Keratinocyte (primary cell): ENCODE measurements around the gene FBXO17.

ENCODE experiments used
- CTCF ChIP-seq, 3 experiments: IDR thresholded peaks in 1 of 3; conservative IDR thresholded peaks in 1 of 3; optimal IDR thresholded peaks in 1 of 3; 2 replicates in 2 of 3; 3 replicates in 1 of 3; pipeline versions ENCODE3 to v1.5.1; 2011; ENCODE audit warnings: low read length in 3 of 3, mild to moderate bottlenecking in 3 of 3, moderate library complexity in 2 of 3, control low read depth in 1 of 3, inconsistent platforms in 1 of 3; ENCODE audit not compliant: insufficient read depth in 2 of 3; ENCODE audit errors: extremely low read depth in 1 of 3
- EZH2 ChIP-seq: IDR thresholded peaks from one replicate; pipeline ENCODE4 v1.6.1; 2012; ENCODE audit warnings: inconsistent platforms, mild to moderate bottlenecking, low read length, moderate library complexity

GRCh38 chr19:38930776-38931520, 44.6 kb downstream of the FBXO17 start, which contains the start of gene MRPS12:
- TF ChIP-seq CTCF (optimal IDR thresholded peaks at IDR 0.05 in 1 of 3, IDR thresholded peaks at IDR 0.05 in 1 of 3, conservative IDR thresholded peaks at IDR 0.05 in 1 of 3; ENCODE audit: extremely low read depth in 1 of 3, insufficient read depth in 2 of 3, low read length in 3 of 3) (no peak), EZH2 (no peak)
